H7 (cell line): ENCODE data around the gene USP44. TPM values are rescaled to one million over a fixed set of nuclear protein-coding genes. Genes with fewer than 3 reads are reported as not detected.

Experiments used
- DNase-seq: peaks from one replicate; pipeline ENCODE4 v3.0.0; 2012
- H3K27me3 ChIP-seq: 2 replicates; pipeline ENCODE4 v1.6.0; 2011; ENCODE audit warnings: mild to moderate bottlenecking, low read length; ENCODE audit not compliant: control insufficient read depth, insufficient read depth
- H3K36me3 ChIP-seq: replicated peaks from 2 replicates; pipeline ENCODE4 v1.5.1; 2011; ENCODE audit warnings: low read length; ENCODE audit not compliant: control insufficient read depth, insufficient read depth
- H3K4me3 ChIP-seq: 2 replicates; pipeline ENCODE4 v1.5.1; 2011; ENCODE audit warnings: low read depth, mild to moderate bottlenecking, control low read depth, low read length, moderate library complexity; ENCODE audit not compliant: insufficient read depth
- total RNA-seq: library from RNA; depleted of rRNA; stranded (reverse); fragments of >200 nt; shearing (Covaris generic); gene quantifications from 2 replicates; pipeline ENCODE4 v1.2.3, GENCODE V29; 2014

USP44 gene
- total RNA-seq, 1 experiment from 2014 or later, result 102 TPM

- DNase-seq, result peak; percentile 31
- Histone ChIP-seq H3K27me3 (no peaks in the 10 kb centered on the region), H3K4me3 (no peak overlapping the region), H3K36me3 (peaks cover 5% of the 10 kb centered on the region)
Measured at GRCh38 chr12:95538656-95539055, 12.6 kb downstream of the USP44 start.

GRCh38 chr12:95538006-95538405 lies 13.3 kb downstream of the USP44 start:
- H3K4me3 ChIP-seq, result no peak overlapping the region
- DNase-seq, result no peak
- no peaks in the 10 kb centered on the region for H3K27me3 ChIP-seq
- H3K36me3 ChIP-seq, result peaks cover 10% of the 10 kb centered on the region

- Histone ChIP-seq H3K27me3 (no peaks in the 10 kb centered on the region), H3K36me3 (peaks cover 19% of the 10 kb centered on the region), H3K4me3 (no peak overlapping the region)
- no peak for DNase-seq
Measured at GRCh38 chr12:95533985-95534384, 17.3 kb downstream of the USP44 start.

- DNase-seq, result no peak
- Histone ChIP-seq H3K27me3 (no peaks in the 10 kb centered on the region), H3K4me3 (no peak overlapping the region), H3K36me3 (peaks cover 23% of the 10 kb centered on the region)
Measured at GRCh38 chr12:95532851-95533250, 18.4 kb downstream of the USP44 start.

- Histone ChIP-seq H3K4me3 (no peak overlapping the region), H3K36me3 (peaks cover 31% of the 10 kb centered on the region), H3K27me3 (no peaks in the 10 kb centered on the region)
- no peak for DNase-seq
Measured at GRCh38 chr12:95529693-95530225, 21.5 kb downstream of the USP44 start.

- Histone ChIP-seq H3K27me3 (no peaks in the 10 kb centered on the region), H3K36me3 (peaks cover 32% of the 10 kb centered on the region), H3K4me3 (no peak overlapping the region)
- no peak for DNase-seq
Measured at GRCh38 chr12:95528431-95528830, 22.8 kb downstream of the USP44 start.

- Histone ChIP-seq H3K27me3 (no peaks in the 10 kb centered on the region), H3K4me3 (no peak overlapping the region), H3K36me3 (peaks cover 52% of the 10 kb centered on the region)
- DNase-seq, result peak; percentile 17
Measured at GRCh38 chr12:95522692-95523091, 28.6 kb downstream of the USP44 start.

- no peaks in the 10 kb centered on the region for H3K27me3 ChIP-seq
- H3K4me3 ChIP-seq, result no peak overlapping the region
- DNase-seq, result no peak
- H3K36me3 ChIP-seq, result peaks cover 50% of the 10 kb centered on the region
Measured at GRCh38 chr12:95520816-95521215, 30.5 kb downstream of the USP44 start.

- Histone ChIP-seq H3K36me3 (peaks cover 41% of the 10 kb centered on the region), H3K27me3 (no peaks in the 10 kb centered on the region), H3K4me3 (no peak overlapping the region)
- no peak for DNase-seq
Measured at GRCh38 chr12:95518944-95519343, 32.3 kb downstream of the USP44 start.

GRCh38 chr12:95517246-95517645 lies 34.0 kb downstream of the USP44 start:
- DNase-seq, result no peak
- Histone ChIP-seq H3K27me3 (no peaks in the 10 kb centered on the region), H3K4me3 (no peak overlapping the region), H3K36me3 (peaks cover 31% of the 10 kb centered on the region)

GRCh38 chr12:95516757-95517156 lies 34.5 kb downstream of the USP44 start:
- no peaks in the 10 kb centered on the region for H3K27me3 ChIP-seq
- H3K36me3 ChIP-seq, result peaks cover 30% of the 10 kb centered on the region
- DNase-seq, result no peak
- no peak overlapping the region for H3K4me3 ChIP-seq

GRCh38 chr12:95515197-95515596 lies 36.1 kb downstream of the USP44 start:
- H3K36me3 ChIP-seq, result peaks cover 21% of the 10 kb centered on the region
- H3K4me3 ChIP-seq, result no peak overlapping the region
- no peaks in the 10 kb centered on the region for H3K27me3 ChIP-seq
- no peak for DNase-seq

- no peak for DNase-seq
- Histone ChIP-seq H3K36me3 (peaks cover 17% of the 10 kb centered on the region), H3K27me3 (no peaks in the 10 kb centered on the region), H3K4me3 (no peak overlapping the region)
Measured at GRCh38 chr12:95513599-95513998, 37.7 kb downstream of the USP44 start.

GRCh38 chr12:95511977-95512376 lies 39.3 kb downstream of the USP44 start:
- no peak for DNase-seq
- Histone ChIP-seq H3K4me3 (no peak overlapping the region), H3K36me3 (peaks cover 12% of the 10 kb centered on the region), H3K27me3 (no peaks in the 10 kb centered on the region)

GRCh38 chr12:95509300-95509699 lies 42.0 kb downstream of the USP44 start:
- peaks cover 22% of the 10 kb centered on the region for H3K36me3 ChIP-seq
- DNase-seq, result no peak
- no peak overlapping the region for H3K4me3 ChIP-seq
- no peaks in the 10 kb centered on the region for H3K27me3 ChIP-seq
